Measurements from ENCODE around the gene NFIX. TPM values are rescaled to one million over a fixed set of nuclear protein-coding genes. Genes with fewer than 3 reads are reported as not detected.

NFIX gene
- total and polyA plus RNA-seq, 9 of the 15 experiments (the other 6 are each of a cell fraction or from before 2014, with no cell fraction given): 0.28 to 26.8 (median 5.4) TPM

GRCh38 chr19:12956446-12957388, 38.6 kb upstream of the NFIX start, which contains the start of gene GADD45GIP1 (continued):
- TF ChIP-seq YY1 (IDR thresholded peaks at IDR 0.05; ENCODE audit: borderline replicate concordance in 1 of 3, control insufficient read depth in 1 of 3, extremely low read depth in 1 of 3, insufficient read depth in 3 of 3, insufficient read length in 1 of 3, insufficient replicate concordance in 2 of 3, low read depth in 1 of 3, low read length in 2 of 3) (peak; percentile 96 to 99 (median 98)), C11orf30 (IDR thresholded peaks at IDR 0.05; ENCODE audit: low read depth) (peak; percentile 68), THAP12 (CRISPR knock-in tag; IDR thresholded peaks at IDR 0.05) (peak; percentile 59), TAF9B (IDR thresholded peaks at IDR 0.05; ENCODE audit: partially characterized antibody) (peak; percentile 69), ZNF134 (CRISPR knock-in tag; conservative IDR thresholded peaks at IDR 0.05) (no peak), SNRNP70 (optimal IDR thresholded peaks at IDR 0.05; ENCODE audit: low read depth, low read length) (no peak), CLOCK (CRISPR knock-in tag; IDR thresholded peaks at IDR 0.05; ENCODE audit: borderline replicate concordance) (no peak), KHSRP (IDR thresholded peaks at IDR 0.05) (no peak), FOXA1 (IDR thresholded peaks at IDR 0.05; ENCODE audit: borderline replicate concordance) (no peak), GATA2 (CRISPR knock-in tag; IDR thresholded peaks at IDR 0.05) (no peak), ZNF449 (CRISPR knock-in tag; IDR thresholded peaks at IDR 0.05) (no peak), ZC3H4 (CRISPR knock-in tag; IDR thresholded peaks at IDR 0.05; ENCODE audit: borderline replicate concordance) (peak; percentile 13; the same call in 1 of the 2 replicates), CSDE1 (IDR thresholded peaks at IDR 0.05) (no peak; a peak in 1 of 4 replicates), FOS (IDR thresholded peaks at IDR 0.05; ENCODE audit: extremely low read depth, insufficient read length) (no peak), ZFX (CRISPR knock-in tag; IDR thresholded peaks at IDR 0.05) (peak; percentile 89), EGR1 (conservative IDR thresholded peaks at IDR 0.05) (peak; percentile 19; the same call in 1 of the 2 replicates), USF1 (CRISPR knock-in tag; IDR thresholded peaks at IDR 0.05) (no peak), FOSL1 (tag; conservative IDR thresholded peaks at IDR 0.05) (no peak)
